ENCODE data around the gene LY6G6C. TPM values are rescaled to one million over a fixed set of nuclear protein-coding genes. Genes with fewer than 3 reads are reported as not detected.

Gene LY6G6C
- total and polyA plus RNA-seq, 10 of the 15 experiments (the other 5 are each of a cell fraction or from before 2014, with no cell fraction given) = not detected

DNA sequence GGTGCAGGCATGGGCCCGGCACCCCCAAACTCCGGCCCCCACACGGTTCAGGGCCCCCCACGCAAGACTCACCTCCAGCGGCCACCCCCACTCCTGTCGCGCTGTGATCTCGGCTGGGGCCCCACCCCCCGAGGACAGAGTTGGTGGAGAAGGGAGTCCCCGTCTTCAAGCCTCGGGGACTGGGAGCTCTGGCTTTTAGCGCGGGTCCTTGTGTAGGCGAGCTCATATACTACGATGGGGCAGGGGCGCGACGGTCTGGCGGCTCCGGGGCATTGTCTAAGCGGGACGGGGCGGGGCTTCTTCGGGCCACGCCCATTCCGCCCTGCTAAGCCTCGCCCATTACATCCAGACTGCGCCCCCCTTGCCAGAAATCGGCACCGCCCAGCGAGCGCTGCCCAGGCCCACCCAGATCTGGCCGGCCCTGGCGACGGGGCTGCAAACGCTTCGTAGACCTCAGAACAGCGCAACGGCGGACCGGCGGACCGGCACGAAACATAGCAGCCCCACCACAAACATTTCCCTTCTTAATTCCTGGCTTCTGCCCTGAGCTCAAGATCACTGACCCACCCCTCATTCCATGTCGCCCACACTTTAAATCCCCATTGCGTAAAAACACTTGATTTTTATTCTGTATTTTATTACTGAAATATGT, 8.6 kb upstream of the LY6G6C start (continued):
- TF ChIP-seq GATAD2B (conservative IDR thresholded peaks at IDR 0.05; ENCODE audit: low read depth) (0 out of 2 replicates have a peak, but pooled peaks have one; percentile 35), EGR1 (IDR thresholded peaks at IDR 0.05; ENCODE audit: borderline replicate concordance in 1 of 2, low read depth in 2 of 2, low read length in 2 of 2) (no peak), POLR2AphosphoS2 (IDR thresholded peaks at IDR 0.05; ENCODE audit: low read depth, low read length) (0 out of 2 replicates have a peak, but pooled peaks have one; percentile 28), SP1 (IDR thresholded peaks at IDR 0.05; ENCODE audit: low read depth, low read length) (peak; percentile 17), MTA2 (IDR thresholded peaks at IDR 0.05; ENCODE audit: low read depth) (no peak), STAT1 (conservative IDR thresholded peaks at IDR 0.05) (no peak; the same call in 1 of the 2 replicates), POLR2A (IDR thresholded peaks at IDR 0.05; ENCODE audit: low read depth, low read length) (peak; percentile 57), ATF7 (IDR thresholded peaks at IDR 0.05; ENCODE audit: low read depth) (no peak), RAD51 (IDR thresholded peaks at IDR 0.05) (no peak), CBX3 (IDR thresholded peaks at IDR 0.05; ENCODE audit: borderline replicate concordance, low read depth) (no peak), IKZF1 (conservative IDR thresholded peaks at IDR 0.05) (0 out of 2 replicates have a peak, but pooled peaks have one; percentile 13), SPI1 (IDR thresholded peaks at IDR 0.05; ENCODE audit: borderline replicate concordance, insufficient read depth, low read depth, low read length) (no peak), PAX5 (IDR thresholded peaks at IDR 0.05; ENCODE audit: borderline replicate concordance, low read depth, low read length) (0 out of 2 replicates have a peak, but pooled peaks have one; percentile 2), KLF5 (IDR thresholded peaks at IDR 0.05; ENCODE audit: partially characterized antibody) (no peak), CEBPB (IDR thresholded peaks at IDR 0.05; ENCODE audit: borderline replicate concordance in 1 of 2, low read depth in 2 of 2, low read length in 2 of 2) (no peak), CREM (IDR thresholded peaks at IDR 0.05; ENCODE audit: low read depth) (no peak), RAD21 (IDR thresholded peaks at IDR 0.05; ENCODE audit: insufficient read depth, low read depth, low read length) (no peak), KAT2A (conservative IDR thresholded peaks at IDR 0.05; ENCODE audit: control insufficient read depth, low read depth, low read length) (no peak), SUPT20H (IDR thresholded peaks at IDR 0.05; ENCODE audit: borderline replicate concordance, control insufficient read depth, low read depth, low read length) (no peak), EED (IDR thresholded peaks at IDR 0.05; ENCODE audit: low read depth) (no peak), PML (IDR thresholded peaks at IDR 0.05; ENCODE audit: low read length) (no peak), HDAC6 (IDR thresholded peaks at IDR 0.05; ENCODE audit: unreplicated experiment) (no peak), POLR2AphosphoS5 (IDR thresholded peaks at IDR 0.05; ENCODE audit: low read length) (peak; percentile 29; the same call in 1 of the 2 replicates), ZNF384 (IDR thresholded peaks at IDR 0.05; ENCODE audit: borderline replicate concordance, low read depth, low read length) (no peak), BHLHE40 (IDR thresholded peaks at IDR 0.05; ENCODE audit: borderline replicate concordance in 1 of 2, low read depth in 2 of 2, low read length in 1 of 2) (no peak), ZNF217 (IDR thresholded peaks at IDR 0.05) (peak; percentile 19; the same call in 1 of the 2 replicates), LARP7 (IDR thresholded peaks at IDR 0.05) (0 out of 2 replicates have a peak, but pooled peaks have one; percentile 14)
- TF ChIP-seq, protein P1, sequence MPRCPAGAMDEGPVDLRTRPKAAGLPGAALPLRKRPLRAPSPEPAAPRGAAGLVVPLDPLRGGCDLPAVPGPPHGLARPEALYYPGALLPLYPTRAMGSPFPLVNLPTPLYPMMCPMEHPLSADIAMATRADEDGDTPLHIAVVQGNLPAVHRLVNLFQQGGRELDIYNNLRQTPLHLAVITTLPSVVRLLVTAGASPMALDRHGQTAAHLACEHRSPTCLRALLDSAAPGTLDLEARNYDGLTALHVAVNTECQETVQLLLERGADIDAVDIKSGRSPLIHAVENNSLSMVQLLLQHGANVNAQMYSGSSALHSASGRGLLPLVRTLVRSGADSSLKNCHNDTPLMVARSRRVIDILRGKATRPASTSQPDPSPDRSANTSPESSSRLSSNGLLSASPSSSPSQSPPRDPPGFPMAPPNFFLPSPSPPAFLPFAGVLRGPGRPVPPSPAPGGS (IDR thresholded peaks at IDR 0.05; ENCODE audit: borderline replicate concordance, insufficient read depth, low read depth, low read length, poor library complexity, severe bottlenecking) = peak; percentile 42
- TF ChIP-seq, protein P2, sequence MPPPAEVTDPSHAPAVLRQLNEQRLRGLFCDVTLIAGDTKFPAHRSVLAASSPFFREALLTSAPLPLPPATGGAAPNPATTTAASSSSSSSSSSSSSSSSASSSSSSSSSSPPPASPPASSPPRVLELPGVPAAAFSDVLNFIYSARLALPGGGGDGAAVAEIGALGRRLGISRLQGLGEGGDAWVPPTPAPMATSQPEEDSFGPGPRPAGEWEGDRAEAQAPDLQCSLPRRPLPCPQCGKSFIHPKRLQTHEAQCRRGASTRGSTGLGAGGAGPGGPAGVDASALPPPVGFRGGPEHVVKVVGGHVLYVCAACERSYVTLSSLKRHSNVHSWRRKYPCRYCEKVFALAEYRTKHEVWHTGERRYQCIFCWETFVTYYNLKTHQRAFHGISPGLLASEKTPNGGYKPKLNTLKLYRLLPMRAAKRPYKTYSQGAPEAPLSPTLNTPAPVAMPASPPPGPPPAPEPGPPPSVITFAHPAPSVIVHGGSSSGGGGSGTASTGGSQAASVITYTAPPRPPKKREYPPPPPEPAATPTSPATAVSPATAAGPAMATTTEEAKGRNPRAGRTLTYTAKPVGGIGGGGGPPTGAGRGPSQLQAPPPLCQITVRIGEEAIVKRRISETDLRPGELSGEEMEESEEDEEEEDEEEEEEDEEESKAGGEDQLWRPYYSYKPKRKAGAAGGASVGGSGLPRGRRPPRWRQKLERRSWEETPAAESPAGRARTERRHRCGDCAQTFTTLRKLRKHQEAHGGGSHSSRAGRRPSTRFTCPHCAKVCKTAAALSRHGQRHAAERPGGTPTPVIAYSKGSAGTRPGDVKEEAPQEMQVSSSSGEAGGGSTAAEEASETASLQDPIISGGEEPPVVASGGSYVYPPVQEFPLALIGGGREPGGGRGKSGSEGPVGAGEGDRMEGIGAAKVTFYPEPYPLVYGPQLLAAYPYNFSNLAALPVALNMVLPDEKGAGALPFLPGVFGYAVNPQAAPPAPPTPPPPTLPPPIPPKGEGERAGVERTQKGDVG (CRISPR knock-in tag; IDR thresholded peaks at IDR 0.05) = no peak

Data from GM12878 (cell line).